Dendritic cell treated with granulocyte-macrophage colony-stimulating factor and Interleukin-4, amounts not matched to agents 40 ng/mL and 50 ng/mL, for 4 days (primary cell): ENCODE data around the gene SCNN1G.
"Not testable (repeated sequence)": the region's sequence is repeated elsewhere in the genome, so short reads cannot be mapped to it uniquely, and the experiment has no call there.

Source experiments
- H3K27ac Mint-ChIP-seq: one replicate; pipeline ENCODE4 v1.8.0; 2022; ENCODE audit warnings: mild to moderate bottlenecking, mixed read lengths
- H3K27me3 Mint-ChIP-seq: one replicate; pipeline ENCODE4 v1.8.0; 2022; ENCODE audit warnings: mild to moderate bottlenecking, mixed read lengths
- H3K36me3 Mint-ChIP-seq: one replicate; pipeline ENCODE4 v1.8.0; 2022; ENCODE audit warnings: low read depth, mixed read lengths
- H3K4me1 Mint-ChIP-seq: one replicate; pipeline ENCODE4 v1.8.0; 2022; ENCODE audit warnings: low read depth, mixed read lengths
- H3K4me3 Mint-ChIP-seq: one replicate; pipeline ENCODE4 v1.8.0; 2022; ENCODE audit warnings: mild to moderate bottlenecking, moderate library complexity, mixed read lengths
- H3K9me3 Mint-ChIP-seq: one replicate; pipeline ENCODE4 v1.8.0; 2022; ENCODE audit warnings: mixed read lengths
- intact Hi-C: fragments of 100-400 bp; cut with micrococcal nuclease; formaldehyde crosslinking; loops from one replicate; pipeline ENCODE4 v1.15.0; 2022

SCNN1G gene

GRCh38 chr16:23182679-23183542 is at the start of gene SCNN1G:
SCNN1G (plus strand) TSS chr16:23182745; CDS start chr16:23186272, 3,527 bp downstream.
- no peaks in the 10 kb centered on the region for H3K36me3 Mint-ChIP-seq
- no peak within 1 kb of the TSS for H3K4me3 Mint-ChIP-seq
- H3K27ac Mint-ChIP-seq, result no peak within 1 kb of the TSS
- intact Hi-C loops, result loop anchor here (1.0 kb wide), 1 partner anchor 251 kb away; no protein-coding TSS in a partner anchor
- H3K4me1 Mint-ChIP-seq, result peaks cover 7% of the 10 kb centered on the region
- H3K27me3 Mint-ChIP-seq, result peaks cover 66% of the 10 kb centered on the region
- H3K9me3 Mint-ChIP-seq, result no peaks in the 10 kb centered on the region

GRCh38 chr16:23132775-23133463 is 49.6 kb upstream of the SCNN1G start:
- peaks cover 7% of the 10 kb centered on the region for H3K9me3 Mint-ChIP-seq
- H3K27me3 Mint-ChIP-seq, result no peaks in the 10 kb centered on the region
- H3K4me3 Mint-ChIP-seq, result no peak overlapping the region
- no peak overlapping the region for H3K27ac Mint-ChIP-seq
- peaks cover 8% of the 10 kb centered on the region for H3K4me1 Mint-ChIP-seq
- H3K36me3 Mint-ChIP-seq, result peaks cover 11% of the 10 kb centered on the region
- intact Hi-C loops, result no loop called here

GRCh38 chr16:23134274-23134673 is 48.3 kb upstream of the SCNN1G start:
- no peak overlapping the region for H3K4me3 Mint-ChIP-seq
- peaks cover 7% of the 10 kb centered on the region for H3K9me3 Mint-ChIP-seq
- intact Hi-C loops, result no loop called here
- H3K36me3 Mint-ChIP-seq, result peaks cover 15% of the 10 kb centered on the region
- peaks cover 8% of the 10 kb centered on the region for H3K4me1 Mint-ChIP-seq
- no peak overlapping the region for H3K27ac Mint-ChIP-seq
- no peaks in the 10 kb centered on the region for H3K27me3 Mint-ChIP-seq

- intact Hi-C loops, result no loop called here
- H3K9me3 Mint-ChIP-seq, result peaks cover 7% of the 10 kb centered on the region
- H3K27me3 Mint-ChIP-seq, result no peaks in the 10 kb centered on the region
Observed at GRCh38 chr16:23137256-23137655, 45.3 kb upstream of the SCNN1G start.

GRCh38 chr16:23137818-23138217 is 44.7 kb upstream of the SCNN1G start:
- Mint-ChIP-seq H3K27ac (no peak overlapping the region), H3K4me1 (peaks cover 5% of the 10 kb centered on the region), H3K27me3 (no peaks in the 10 kb centered on the region), H3K9me3 (peaks cover 7% of the 10 kb centered on the region), H3K4me3 (no peak overlapping the region), H3K36me3 (peaks cover 15% of the 10 kb centered on the region)
- intact Hi-C loops, result no loop called here

More at GRCh38 chr16:23137256-23137655, 45.3 kb upstream of the SCNN1G start:
- H3K27ac Mint-ChIP-seq, result no peak overlapping the region
- H3K4me1 Mint-ChIP-seq, result peaks cover 8% of the 10 kb centered on the region
- peaks cover 15% of the 10 kb centered on the region for H3K36me3 Mint-ChIP-seq
- H3K4me3 Mint-ChIP-seq, result no peak overlapping the region

GRCh38 chr16:23140107-23140506 is 42.4 kb upstream of the SCNN1G start:
- intact Hi-C loops, result no loop called here
- peaks cover 5% of the 10 kb centered on the region for H3K4me1 Mint-ChIP-seq
- H3K27ac Mint-ChIP-seq, result no peak overlapping the region
- H3K27me3 Mint-ChIP-seq, result no peaks in the 10 kb centered on the region
- H3K9me3 Mint-ChIP-seq, result peaks cover 7% of the 10 kb centered on the region
- H3K36me3 Mint-ChIP-seq, result peaks cover 15% of the 10 kb centered on the region
- no peak overlapping the region for H3K4me3 Mint-ChIP-seq

GRCh38 chr16:23141033-23141432 is 41.5 kb upstream of the SCNN1G start:
- intact Hi-C loops, result no loop called here
- no peaks in the 10 kb centered on the region for H3K27me3 Mint-ChIP-seq

GRCh38 chr16:23141500-23141899 is 41.0 kb upstream of the SCNN1G start:
- Mint-ChIP-seq H3K4me3 (no peak overlapping the region), H3K27me3 (no peaks in the 10 kb centered on the region), H3K27ac (no peak overlapping the region), H3K9me3 (no peaks in the 10 kb centered on the region), H3K36me3 (peaks cover 15% of the 10 kb centered on the region), H3K4me1 (peaks cover 9% of the 10 kb centered on the region)
- intact Hi-C loops, result no loop called here

More at GRCh38 chr16:23141033-23141432, 41.5 kb upstream of the SCNN1G start:
- H3K36me3 Mint-ChIP-seq, result peaks cover 15% of the 10 kb centered on the region
- H3K9me3 Mint-ChIP-seq, result peaks cover 2% of the 10 kb centered on the region
- H3K27ac Mint-ChIP-seq, result no peak overlapping the region
- H3K4me1 Mint-ChIP-seq, result peaks cover 9% of the 10 kb centered on the region
- no peak overlapping the region for H3K4me3 Mint-ChIP-seq

GRCh38 chr16:23141959-23142740 is 40.4 kb upstream of the SCNN1G start:
- Mint-ChIP-seq H3K4me1 (peaks cover 13% of the 10 kb centered on the region), H3K27ac (no peak overlapping the region), H3K9me3 (no peaks in the 10 kb centered on the region), H3K36me3 (peaks cover 12% of the 10 kb centered on the region), H3K4me3 (no peak overlapping the region), H3K27me3 (no peaks in the 10 kb centered on the region)
- intact Hi-C loops, result no loop called here

GRCh38 chr16:23143391-23143790 is 39.2 kb upstream of the SCNN1G start:
- Mint-ChIP-seq H3K9me3 (no peaks in the 10 kb centered on the region), H3K27ac (no peak overlapping the region)

GRCh38 chr16:23144393-23144792 is 38.2 kb upstream of the SCNN1G start:
- H3K27me3 Mint-ChIP-seq, H3K36me3 Mint-ChIP-seq, intact Hi-C loops, H3K4me3 Mint-ChIP-seq, H3K9me3 Mint-ChIP-seq, H3K27ac Mint-ChIP-seq: not testable (repeated sequence)
- H3K4me1 Mint-ChIP-seq, result peaks cover 25% of the 10 kb centered on the region

More at GRCh38 chr16:23143391-23143790, 39.2 kb upstream of the SCNN1G start:
- H3K4me3 Mint-ChIP-seq, result no peak overlapping the region
- H3K36me3 Mint-ChIP-seq, result peaks cover 8% of the 10 kb centered on the region
- intact Hi-C loops, result no loop called here
- H3K27me3 Mint-ChIP-seq, result no peaks in the 10 kb centered on the region
- peaks cover 23% of the 10 kb centered on the region for H3K4me1 Mint-ChIP-seq

- H3K27ac Mint-ChIP-seq, result no peak overlapping the region
- H3K4me1 Mint-ChIP-seq, result peaks cover 32% of the 10 kb centered on the region
- H3K36me3 Mint-ChIP-seq, result peaks cover 7% of the 10 kb centered on the region
- intact Hi-C loops, result no loop called here
- no peaks in the 10 kb centered on the region for H3K9me3 Mint-ChIP-seq
- no peak overlapping the region for H3K4me3 Mint-ChIP-seq
- peaks cover 4% of the 10 kb centered on the region for H3K27me3 Mint-ChIP-seq
Observed at GRCh38 chr16:23145186-23145585, 37.4 kb upstream of the SCNN1G start.

- intact Hi-C loops, result no loop called here
- Mint-ChIP-seq H3K36me3 (peaks cover 7% of the 10 kb centered on the region), H3K9me3 (no peaks in the 10 kb centered on the region), H3K27me3 (peaks cover 6% of the 10 kb centered on the region), H3K4me3 (no peak overlapping the region), H3K27ac (no peak overlapping the region), H3K4me1 (peaks cover 32% of the 10 kb centered on the region)
Observed at GRCh38 chr16:23145608-23146007, 36.9 kb upstream of the SCNN1G start.
